SU-DHL-6 (cell line): Measurements from ENCODE around the gene SEMA3C.
"Not testable (repeated sequence)": the region's sequence is repeated elsewhere in the genome, so short reads cannot be mapped to it uniquely, and the experiment has no call there.

Experiments
- EZH2phosphoT487 ChIP-seq: fragments of 200-600 bp; sonication (generic), shearing (Covaris generic); conservative IDR thresholded peaks from 2 replicates; pipeline ENCODE4 v1.6.1; 2018; ENCODE audit warnings: mild to moderate bottlenecking, antibody characterized with exemption, low read length, moderate library complexity, mixed read lengths
- TF ChIP-seq, protein P1 (sequence below): fragments of 200-600 bp; sonication (generic); IDR thresholded peaks from one replicate; pipeline ENCODE4 v1.5.1; 2017; ENCODE audit warnings: antibody characterized with exemption, mild to moderate bottlenecking, low read length, moderate library complexity; ENCODE audit not compliant: insufficient read depth, poor library complexity, severe bottlenecking

DNA sequence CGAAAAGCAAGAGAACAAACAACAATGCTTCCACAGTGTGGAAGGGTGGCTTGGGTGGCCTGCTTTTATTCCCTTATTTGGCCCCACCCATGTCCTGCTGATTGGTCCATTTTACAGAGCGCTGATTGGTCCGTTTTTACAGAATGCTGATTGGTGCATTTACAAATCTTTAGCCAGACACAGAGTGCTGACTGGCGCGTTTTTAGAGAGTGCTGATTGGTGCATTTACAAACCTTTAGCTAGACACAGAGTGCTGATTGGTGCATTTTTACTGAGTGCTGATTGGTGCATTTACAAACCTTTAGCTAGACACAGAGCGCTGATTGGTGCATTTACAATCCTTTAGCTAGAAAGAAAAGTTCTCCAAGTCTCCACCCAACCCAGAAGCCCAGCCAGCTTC, 8.1 kb upstream of the SEMA3C start:
- TF ChIP-seq, protein P1, sequence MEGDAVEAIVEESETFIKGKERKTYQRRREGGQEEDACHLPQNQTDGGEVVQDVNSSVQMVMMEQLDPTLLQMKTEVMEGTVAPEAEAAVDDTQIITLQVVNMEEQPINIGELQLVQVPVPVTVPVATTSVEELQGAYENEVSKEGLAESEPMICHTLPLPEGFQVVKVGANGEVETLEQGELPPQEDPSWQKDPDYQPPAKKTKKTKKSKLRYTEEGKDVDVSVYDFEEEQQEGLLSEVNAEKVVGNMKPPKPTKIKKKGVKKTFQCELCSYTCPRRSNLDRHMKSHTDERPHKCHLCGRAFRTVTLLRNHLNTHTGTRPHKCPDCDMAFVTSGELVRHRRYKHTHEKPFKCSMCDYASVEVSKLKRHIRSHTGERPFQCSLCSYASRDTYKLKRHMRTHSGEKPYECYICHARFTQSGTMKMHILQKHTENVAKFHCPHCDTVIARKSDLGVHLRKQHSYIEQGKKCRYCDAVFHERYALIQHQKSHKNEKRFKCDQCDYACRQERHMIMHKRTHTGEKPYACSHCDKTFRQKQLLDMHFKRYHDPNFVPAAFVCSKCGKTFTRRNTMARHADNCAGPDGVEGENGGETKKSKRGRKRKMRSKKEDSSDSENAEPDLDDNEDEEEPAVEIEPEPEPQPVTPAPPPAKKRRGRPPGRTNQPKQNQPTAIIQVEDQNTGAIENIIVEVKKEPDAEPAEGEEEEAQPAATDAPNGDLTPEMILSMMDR = not testable (repeated sequence)
- TF ChIP-seq EZH2phosphoT487 = not testable (repeated sequence)
